MV-4-11 (cell line): Measurements from ENCODE around the gene FGR.

Experiments
- DNase-seq: peaks from one replicate; lab custom pipeline; 2025; lab: John Stamatoyannopoulos, UW

Gene FGR

GRCh38 chr1:27588256-27589232 lies 46.4 kb downstream of the FGR start:
- no peak for DNase-seq

- no peak for DNase-seq
These were observed 49.3 kb downstream of the FGR start for GRCh38 chr1:27585684-27586083.

- DNase-seq, result no peak
These were observed 50.5 kb downstream of the FGR start for GRCh38 chr1:27584453-27584852.

GRCh38 chr1:27583479-27583878 lies 51.5 kb downstream of the FGR start:
- DNase-seq, result no peak

- DNase-seq, result no peak
These were observed 53.2 kb downstream of the FGR start for GRCh38 chr1:27581823-27582243.

- DNase-seq, result no peak
These were observed 57.3 kb downstream of the FGR start for GRCh38 chr1:27577504-27578188.

GRCh38 chr1:27576806-27577227 lies 58.2 kb downstream of the FGR start:
- DNase-seq, result no peak

GRCh38 chr1:27575840-27576331 lies 59.1 kb downstream of the FGR start:
- no peak for DNase-seq

- DNase-seq, result no peak
These were observed 59.8 kb downstream of the FGR start for GRCh38 chr1:27574871-27575831.

- no peak for DNase-seq
These were observed 60.8 kb downstream of the FGR start for GRCh38 chr1:27574001-27574781.

- no peak for DNase-seq
These were observed 62.1 kb downstream of the FGR start for GRCh38 chr1:27572679-27573426.

GRCh38 chr1:27572019-27572678 lies 62.8 kb downstream of the FGR start:
- no peak for DNase-seq

GRCh38 chr1:27571439-27572018 lies 63.5 kb downstream of the FGR start:
- peak; percentile 16 for DNase-seq

- no peak for DNase-seq
These were observed 64.2 kb downstream of the FGR start for GRCh38 chr1:27570784-27571183.

- no peak for DNase-seq
These were observed 64.6 kb downstream of the FGR start for GRCh38 chr1:27570356-27570755.

GRCh38 chr1:27569506-27570291 lies 65.3 kb downstream of the FGR start:
- no peak for DNase-seq

- no peak for DNase-seq
These were observed 65.9 kb downstream of the FGR start for GRCh38 chr1:27569088-27569460.

GRCh38 chr1:27568300-27569087 lies 66.5 kb downstream of the FGR start:
- peak; percentile 93 for DNase-seq
